Renal cortex interstitium (tissue), 11 donors: ENCODE results near the gene PODNL1. TPM values are rescaled to one million over a fixed set of nuclear protein-coding genes. Genes with fewer than 3 reads are reported as not detected.

Experiments
- DNase-seq, 11 donors: peaks; one replicate each; pipeline ENCODE4 v3.0.0-alpha.2; 2013; ENCODE audit warnings: low read depth in 9 of 11, low spot score in 4 of 11; ENCODE audit errors: extremely low read depth in 1 of 11
- polyA plus RNA-seq, 3 donors: library from polyadenylated mRNA; unstranded; fragments of 120-200 nt; gene quantifications; one replicate each; pipeline ENCODE4 v1.2.1, GENCODE V29; 2013; ENCODE audit not compliant: insufficient read length in 3 of 3

The PODNL1 gene
- polyA plus RNA-seq, 3 donors, result 1.2 to 1.5 (median 1.2) TPM

DNA sequence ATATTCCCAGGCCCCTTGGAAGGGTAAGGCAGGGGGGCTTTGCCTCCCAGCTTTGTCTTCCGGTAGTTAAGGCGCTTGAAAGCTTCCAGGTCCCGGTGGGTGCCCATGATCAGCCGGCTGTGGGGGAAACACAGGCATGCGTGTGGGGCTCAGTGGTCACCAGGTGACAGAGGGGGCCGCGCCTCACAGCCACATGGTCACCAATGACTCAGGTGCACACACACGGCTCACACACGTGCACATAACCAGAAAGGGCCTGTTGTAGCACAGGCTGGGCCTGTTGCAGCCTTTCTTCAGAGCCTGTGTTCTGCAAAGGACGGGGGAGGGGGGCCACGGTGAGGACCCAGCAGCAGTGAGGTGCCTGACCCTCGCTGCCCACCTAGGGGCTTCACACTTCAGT, 55.4 kb downstream of the PODNL1 start:
- no peak for DNase-seq

DNA sequence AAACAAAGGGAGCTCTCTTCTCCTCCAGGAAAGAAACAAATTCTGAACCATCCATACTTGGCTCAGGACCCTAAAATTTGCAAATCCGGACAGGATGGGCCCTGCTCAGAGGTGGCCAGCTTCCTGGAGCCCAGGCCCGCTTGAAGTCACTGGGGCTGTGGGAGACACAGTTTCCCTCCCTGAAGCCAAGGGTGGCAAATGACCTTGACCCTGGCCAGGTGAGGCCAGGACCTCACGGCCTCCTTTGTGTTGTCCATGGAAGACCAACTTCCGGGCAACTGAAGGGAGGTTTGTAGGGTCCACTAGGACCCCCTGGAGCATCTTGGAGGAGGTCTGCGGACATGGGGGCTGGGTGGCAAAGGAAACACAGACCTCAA, 55.8 kb downstream of the PODNL1 start:
- no peak for DNase-seq

DNA sequence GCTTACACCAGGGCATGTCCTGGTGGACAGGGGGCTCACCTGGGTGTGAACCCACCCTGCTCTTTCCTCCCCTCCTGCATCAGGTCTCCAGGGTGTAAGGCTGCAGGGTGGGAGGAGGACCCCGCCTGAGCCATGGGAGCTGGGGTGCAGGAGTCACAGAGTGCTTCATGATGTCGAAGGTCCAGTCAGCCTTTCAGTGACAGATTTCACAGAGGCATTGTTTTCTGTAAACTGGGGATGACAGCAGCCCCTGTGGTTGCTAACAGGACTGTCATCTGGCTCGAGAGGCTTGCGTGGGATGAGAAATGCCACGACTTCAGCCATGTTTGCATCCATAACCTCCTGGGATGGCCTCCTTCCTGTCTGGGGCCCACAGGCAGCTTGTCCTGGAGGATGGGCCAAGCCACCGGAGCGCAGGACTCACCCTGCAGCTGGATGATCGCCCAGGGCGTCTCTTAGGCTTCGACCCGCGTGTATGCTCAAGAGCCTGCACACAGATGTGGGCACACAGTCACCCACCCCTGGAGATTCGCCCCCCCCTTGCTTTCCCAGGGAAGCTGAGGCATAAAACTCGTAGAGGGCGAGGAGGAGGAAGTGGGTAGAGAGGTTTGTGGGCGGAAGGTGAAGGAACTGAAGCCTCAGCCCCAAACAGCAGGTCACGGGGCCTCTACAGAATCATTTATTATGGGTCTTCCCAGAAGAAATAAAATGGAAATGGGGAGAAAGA, 56.4 kb downstream of the PODNL1 start:
- DNase-seq, result no peak

DNA sequence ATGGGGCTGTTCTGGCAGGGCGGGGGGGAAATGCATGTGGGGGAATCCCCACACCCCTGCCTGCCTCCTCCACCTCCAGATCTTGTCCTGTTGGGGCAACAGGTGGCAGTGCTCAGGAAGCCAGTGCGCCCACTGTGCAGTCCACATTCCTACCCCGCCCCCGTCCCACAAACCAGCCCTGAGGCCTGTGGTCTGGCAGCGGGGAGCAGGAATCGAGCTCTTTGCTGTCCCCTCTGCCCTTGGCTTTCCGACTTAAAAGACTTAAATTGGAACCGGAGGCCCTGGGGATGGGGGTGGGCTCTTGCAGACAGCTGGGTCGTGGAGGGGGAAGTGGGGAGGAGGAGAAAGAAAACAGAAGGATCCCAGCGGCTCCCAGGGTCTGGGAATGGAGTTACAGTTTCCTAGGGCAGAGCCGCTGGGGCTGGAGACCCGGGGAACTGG, 56.9 kb downstream of the PODNL1 start:
- DNase-seq, result no peak

Other genes with a start within 250 kb of the PODNL1 start
- gene MRI1, start 173.9 kb downstream of the PODNL1 start, polyA plus RNA-seq, result 10 to 100 TPM; 21.7 to 42.0 (median 29.6) TPM
- 100 to 1,000 TPM; 101 to 128 (median 117) TPM for gene C19orf53, start 164.0 kb downstream of the PODNL1 start, polyA plus RNA-seq
- gene ZSWIM4, start 143.0 kb downstream of the PODNL1 start, polyA plus RNA-seq, result 10 to 100 TPM in 1 of 3 donors, 1 to 10 TPM in 2; 6.6 to 11.1 (median 9.8) TPM
- 1 to 10 TPM in 2 of 3 donors, under 1 TPM in 1; 0.79 to 1.8 (median 1.3) TPM for gene NANOS3, start 61.3 kb downstream of the PODNL1 start, polyA plus RNA-seq
- gene BRME1, start 32.3 kb downstream of the PODNL1 start, polyA plus RNA-seq, result 1 to 10 TPM; 4.3 to 7.3 (median 7.2) TPM
- 10 to 100 TPM; 20.6 to 38.9 (median 29.1) TPM for gene CC2D1A, start 32.2 kb downstream of the PODNL1 start, polyA plus RNA-seq
- gene DCAF15, start 14.1 kb upstream of the PODNL1 start, polyA plus RNA-seq, result 10 to 100 TPM; 25.7 to 37.5 (median 35.7) TPM
- 10 to 100 TPM in 2 of 3 donors, 1 to 10 TPM in 1; 9.1 to 17.7 (median 14.8) TPM for gene RFX1, start 67.9 kb upstream of the PODNL1 start, polyA plus RNA-seq
- not detected for gene RLN3, start 89.7 kb upstream of the PODNL1 start, polyA plus RNA-seq
- 1 to 10 TPM; 4.6 to 7.3 (median 6.4) TPM for gene IL27RA, start 93.3 kb upstream of the PODNL1 start, polyA plus RNA-seq
- gene PALM3, start 123.7 kb upstream of the PODNL1 start, polyA plus RNA-seq, result 10 to 100 TPM; 16.3 to 31.4 (median 20.1) TPM
- 1 to 10 TPM; 5.1 to 8.4 (median 7.6) TPM for gene MISP3, start 134.4 kb upstream of the PODNL1 start, polyA plus RNA-seq
- under 1 TPM in 1 of 3 donors, not detected in 2; 0.11 TPM for gene C19orf67, start 147.4 kb upstream of the PODNL1 start, polyA plus RNA-seq
- 10 to 100 TPM; 28.2 to 62.2 (median 45.2) TPM for gene SAMD1, start 152.3 kb upstream of the PODNL1 start, polyA plus RNA-seq
- 100 to 1,000 TPM in 1 of 3 donors, 10 to 100 TPM in 2; 90.2 to 104 (median 92.6) TPM for gene PRKACA, start 179.3 kb upstream of the PODNL1 start, polyA plus RNA-seq
- 10 to 100 TPM; 15.5 to 23.0 (median 20.0) TPM for gene ASF1B, start 198.2 kb upstream of the PODNL1 start, polyA plus RNA-seq